ENCODE data around the gene MOB3C.

- no peak for TF ChIP-seq POLR2A (IDR thresholded peaks at IDR 0.05; ENCODE audit: low read depth, low read length)
- no peak for TF ChIP-seq POLR2AphosphoS5 (IDR thresholded peaks at IDR 0.05; ENCODE audit: low read depth, low read length)
- TF ChIP-seq TAF1 (IDR thresholded peaks at IDR 0.05; ENCODE audit: borderline replicate concordance, low read depth, low read length): no peak
These were observed 2.3 kb upstream of the MOB3C start for GRCh38 chr1:46618754-46619415.
